Panc1 (cell line): ENCODE measurements around the gene AOC2. TPM values are rescaled to one million over a fixed set of nuclear protein-coding genes. Genes with fewer than 3 reads are reported as not detected.

Experiments used
- ATAC-seq: fragments of 200-7000 bp; cut with Tn5 transposase; 2 replicates; pipeline ENCODE4 v1.9.1; 2020; ENCODE audit warnings: mild to moderate bottlenecking, moderate library complexity
- BruUV-seq: library from RNA; stranded (reverse); fragments of 400-500 nt; replicated peaks from 2 replicates; lab custom pipeline; 2021; lab: Mats Ljungman, UMichigan
- CTCF ChIA-PET: fragments of 300-600 bp; sonication (Branson Sonifier 250); formaldehyde crosslinking; loops from one replicate; lab custom pipeline; 2022; ENCODE audit warnings: antibody characterized with exemption; lab: Charles Lee
- POLR2A ChIA-PET: fragments of 300-600 bp; sonication (Branson Sonifier 250); formaldehyde crosslinking; loops from one replicate; lab custom pipeline; 2022; ENCODE audit warnings: antibody characterized with exemption; lab: Charles Lee
- DNase-seq: peaks from one replicate; pipeline ENCODE4 v3.0.0-alpha.2; 2010; ENCODE audit warnings: low read depth, low spot score
- H3K27ac ChIP-seq: 2 replicates; pipeline ENCODE4 v1.5.1; 2011; ENCODE audit warnings: mild to moderate bottlenecking, low read length, inconsistent platforms
- H3K27me3 ChIP-seq: fragments of 200-500 bp; sonication (Bioruptor generic); 2 replicates; pipeline ENCODE4 v1.6.0; 2014; ENCODE audit warnings: low read length, inconsistent platforms; ENCODE audit not compliant: control insufficient read depth, insufficient read depth
- H3K36me3 ChIP-seq: fragments of 200-500 bp; sonication (Bioruptor generic); 2 replicates; pipeline ENCODE4 v1.5.1; 2014; ENCODE audit warnings: inconsistent platforms, mild to moderate bottlenecking, low read length, moderate library complexity; ENCODE audit not compliant: control insufficient read depth, insufficient read depth
- H3K4me1 ChIP-seq: 2 replicates; pipeline ENCODE4 v1.5.1; 2011; ENCODE audit warnings: inconsistent platforms, mild to moderate bottlenecking, low read length, moderate library complexity; ENCODE audit not compliant: control insufficient read depth, insufficient read depth
- H3K4me3 ChIP-seq, 2 experiments: 2 replicates each; pipeline ENCODE4 v1.5.1; 2011 to 2012; ENCODE audit warnings: low read depth in 2 of 2, low read length in 2 of 2, mild to moderate bottlenecking in 2 of 2, inconsistent platforms in 1 of 2, moderate library complexity in 1 of 2
- H3K9me3 ChIP-seq: fragments of 200-500 bp; sonication (Bioruptor generic); 2 replicates; pipeline ENCODE4 v1.5.1; 2014; ENCODE audit warnings: low read depth, mild to moderate bottlenecking, inconsistent platforms, low read length, moderate library complexity; ENCODE audit not compliant: control insufficient read depth, insufficient read depth
- POLR2AphosphoS5 ChIP-seq: IDR thresholded peaks from 2 replicates; pipeline ENCODE4 v1.6.1; 2012; ENCODE audit warnings: mild to moderate bottlenecking, low read depth, low read length, moderate library complexity
- SIN3A ChIP-seq: IDR thresholded peaks from 2 replicates; pipeline ENCODE4 v1.6.1; 2012; ENCODE audit warnings: low read depth, mild to moderate bottlenecking, low read length, moderate library complexity, borderline replicate concordance; ENCODE audit not compliant: insufficient read depth
- TCF7L2 ChIP-seq: IDR thresholded peaks from 2 replicates; pipeline ENCODE4 v1.6.1; 2011; ENCODE audit warnings: mild to moderate bottlenecking, low read depth, low read length, inconsistent platforms
- in situ Hi-C: cut with HindIII; loops from 2 replicates; pipeline ENCODE4 v1.10.0; 2016; ENCODE audit warnings: low sequenced_read_pairs, low pct_unique_long_range_greater_than_20kb
- intact Hi-C: fragments of 100-400 bp; cut with micrococcal nuclease; formaldehyde crosslinking; loops from one replicate; pipeline ENCODE4 v1.10.0; 2022; ENCODE audit not compliant: unreplicated experiment
- total RNA-seq: library from RNA; stranded (reverse); gene quantifications from one replicate; pipeline ENCODE4 v1.2.1, GENCODE V29; 2021; ENCODE audit not compliant: unreplicated experiment
- TF ChIP-seq, protein P1 (sequence below): fragments of 450-650 bp; IDR thresholded peaks from 2 replicates; pipeline ENCODE4 v1.5.1; 2017; ENCODE audit warnings: mild to moderate bottlenecking
- TF ChIP-seq, protein P2 (sequence below), 2 experiments: IDR thresholded peaks; 2 replicates each; pipeline ENCODE4 v1.6.1; 2011 to 2012; ENCODE audit warnings: low read depth in 2 of 2, control low read depth in 1 of 2, low read length in 1 of 2, mild to moderate bottlenecking in 1 of 2, moderate library complexity in 1 of 2; ENCODE audit not compliant: insufficient read depth in 1 of 2

Gene AOC2
- total RNA-seq, 1 experiment from 2014 or later, result 0.85 TPM

DNA sequence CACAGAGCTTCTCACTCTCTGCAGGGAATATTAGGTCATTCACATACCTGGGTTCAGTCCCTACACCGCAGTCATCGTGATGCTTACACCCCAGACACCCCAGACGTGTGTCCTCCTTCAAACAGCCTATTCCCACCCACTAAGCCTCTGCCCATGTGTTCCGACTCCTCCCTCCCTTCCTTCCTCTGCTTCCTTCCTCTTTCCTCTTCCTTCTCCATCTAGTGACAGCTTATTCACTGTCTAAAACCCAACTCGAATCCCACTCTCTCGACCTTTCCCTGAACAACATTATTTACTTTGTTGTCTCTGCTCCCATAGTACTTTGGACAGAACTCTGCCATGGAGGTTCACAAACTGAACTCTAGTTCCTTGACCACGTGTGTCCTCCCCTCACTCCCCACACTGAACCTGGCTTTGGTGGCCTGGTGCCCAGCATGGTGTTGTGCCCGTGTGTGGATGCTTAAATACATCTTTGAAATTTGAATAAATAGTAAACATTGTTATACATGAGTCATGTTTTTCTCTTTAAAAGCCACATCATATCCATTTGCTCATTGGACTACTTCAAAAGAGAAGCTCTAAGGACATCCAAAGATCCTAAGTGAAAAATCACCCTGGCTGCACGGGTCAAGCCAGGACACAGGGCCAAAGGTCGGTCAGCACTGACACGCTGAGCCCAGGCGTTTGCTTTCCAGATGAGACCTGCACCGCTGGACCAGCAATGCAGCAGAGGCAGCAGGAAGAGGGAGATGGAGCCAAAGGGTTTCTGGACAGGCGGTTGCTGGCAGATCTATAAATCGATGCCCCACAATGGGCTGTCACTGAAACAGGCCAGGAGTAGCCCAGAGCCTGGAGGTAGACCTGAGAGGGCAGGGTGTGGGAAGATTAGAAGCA lies 42.1 kb downstream of the AOC2 start:
- in situ Hi-C loops, result no loop called here
- Histone ChIP-seq H3K4me1 (no peaks in the 10 kb centered on the region), H3K27me3 (no peaks in the 10 kb centered on the region), H3K4me3 (no peak overlapping the region), H3K9me3 (no peaks in the 10 kb centered on the region), H3K27ac (no peak overlapping the region), H3K36me3 (no peaks in the 10 kb centered on the region)
- POLR2A ChIA-PET, result no interaction called here
- no peak for DNase-seq
- ATAC-seq, result no peak
- intact Hi-C loops, result no loop called here
- BruUV-seq, result no TSS peak
- CTCF ChIA-PET, result no interaction called here
- TF ChIP-seq, protein P1, sequence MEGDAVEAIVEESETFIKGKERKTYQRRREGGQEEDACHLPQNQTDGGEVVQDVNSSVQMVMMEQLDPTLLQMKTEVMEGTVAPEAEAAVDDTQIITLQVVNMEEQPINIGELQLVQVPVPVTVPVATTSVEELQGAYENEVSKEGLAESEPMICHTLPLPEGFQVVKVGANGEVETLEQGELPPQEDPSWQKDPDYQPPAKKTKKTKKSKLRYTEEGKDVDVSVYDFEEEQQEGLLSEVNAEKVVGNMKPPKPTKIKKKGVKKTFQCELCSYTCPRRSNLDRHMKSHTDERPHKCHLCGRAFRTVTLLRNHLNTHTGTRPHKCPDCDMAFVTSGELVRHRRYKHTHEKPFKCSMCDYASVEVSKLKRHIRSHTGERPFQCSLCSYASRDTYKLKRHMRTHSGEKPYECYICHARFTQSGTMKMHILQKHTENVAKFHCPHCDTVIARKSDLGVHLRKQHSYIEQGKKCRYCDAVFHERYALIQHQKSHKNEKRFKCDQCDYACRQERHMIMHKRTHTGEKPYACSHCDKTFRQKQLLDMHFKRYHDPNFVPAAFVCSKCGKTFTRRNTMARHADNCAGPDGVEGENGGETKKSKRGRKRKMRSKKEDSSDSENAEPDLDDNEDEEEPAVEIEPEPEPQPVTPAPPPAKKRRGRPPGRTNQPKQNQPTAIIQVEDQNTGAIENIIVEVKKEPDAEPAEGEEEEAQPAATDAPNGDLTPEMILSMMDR, result no peak
- TF ChIP-seq, protein P2, sequence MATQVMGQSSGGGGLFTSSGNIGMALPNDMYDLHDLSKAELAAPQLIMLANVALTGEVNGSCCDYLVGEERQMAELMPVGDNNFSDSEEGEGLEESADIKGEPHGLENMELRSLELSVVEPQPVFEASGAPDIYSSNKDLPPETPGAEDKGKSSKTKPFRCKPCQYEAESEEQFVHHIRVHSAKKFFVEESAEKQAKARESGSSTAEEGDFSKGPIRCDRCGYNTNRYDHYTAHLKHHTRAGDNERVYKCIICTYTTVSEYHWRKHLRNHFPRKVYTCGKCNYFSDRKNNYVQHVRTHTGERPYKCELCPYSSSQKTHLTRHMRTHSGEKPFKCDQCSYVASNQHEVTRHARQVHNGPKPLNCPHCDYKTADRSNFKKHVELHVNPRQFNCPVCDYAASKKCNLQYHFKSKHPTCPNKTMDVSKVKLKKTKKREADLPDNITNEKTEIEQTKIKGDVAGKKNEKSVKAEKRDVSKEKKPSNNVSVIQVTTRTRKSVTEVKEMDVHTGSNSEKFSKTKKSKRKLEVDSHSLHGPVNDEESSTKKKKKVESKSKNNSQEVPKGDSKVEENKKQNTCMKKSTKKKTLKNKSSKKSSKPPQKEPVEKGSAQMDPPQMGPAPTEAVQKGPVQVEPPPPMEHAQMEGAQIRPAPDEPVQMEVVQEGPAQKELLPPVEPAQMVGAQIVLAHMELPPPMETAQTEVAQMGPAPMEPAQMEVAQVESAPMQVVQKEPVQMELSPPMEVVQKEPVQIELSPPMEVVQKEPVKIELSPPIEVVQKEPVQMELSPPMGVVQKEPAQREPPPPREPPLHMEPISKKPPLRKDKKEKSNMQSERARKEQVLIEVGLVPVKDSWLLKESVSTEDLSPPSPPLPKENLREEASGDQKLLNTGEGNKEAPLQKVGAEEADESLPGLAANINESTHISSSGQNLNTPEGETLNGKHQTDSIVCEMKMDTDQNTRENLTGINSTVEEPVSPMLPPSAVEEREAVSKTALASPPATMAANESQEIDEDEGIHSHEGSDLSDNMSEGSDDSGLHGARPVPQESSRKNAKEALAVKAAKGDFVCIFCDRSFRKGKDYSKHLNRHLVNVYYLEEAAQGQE (IDR thresholded peaks at IDR 0.05; ENCODE audit: insufficient read depth in 1 of 2, low read depth in 2 of 2, low read length in 1 of 2), result no peak
- no peak for TF ChIP-seq SIN3A

DNA sequence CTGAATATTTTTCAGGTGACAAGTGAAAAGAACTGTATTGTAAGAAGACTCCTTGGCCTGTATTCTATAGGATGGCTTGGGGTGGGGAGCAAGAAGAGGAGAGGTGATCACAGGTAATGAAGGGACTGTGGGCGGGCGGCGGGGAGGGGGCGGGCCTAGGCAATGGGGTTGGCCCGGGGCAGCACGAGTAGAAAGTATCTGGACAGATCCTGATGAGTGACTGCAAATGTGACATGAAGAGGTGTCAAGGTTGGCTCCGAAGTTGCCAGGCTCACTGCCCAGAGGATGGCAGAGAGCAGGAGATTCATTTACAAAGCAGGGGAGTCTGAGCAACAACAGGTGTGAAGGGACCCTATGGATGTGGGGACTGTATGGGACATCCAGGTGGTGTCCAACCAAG lies 45.4 kb downstream of the AOC2 start:
- no peaks in the 10 kb centered on the region for H3K36me3 ChIP-seq
- no peaks in the 10 kb centered on the region for H3K9me3 ChIP-seq
- DNase-seq (no peak), ATAC-seq (no peak)
- intact Hi-C loops, result no loop called here
- no peaks in the 10 kb centered on the region for H3K27me3 ChIP-seq
- no TSS peak for BruUV-seq
- TF ChIP-seq SIN3A (no peak), POLR2AphosphoS5 (no peak), TCF7L2 (no peak)
- TF ChIP-seq, protein P2 (IDR thresholded peaks at IDR 0.05; ENCODE audit: insufficient read depth in 1 of 2, low read depth in 2 of 2, low read length in 1 of 2), result no peak
- TF ChIP-seq, protein P1, result no peak
- H3K4me1 ChIP-seq, result no peaks in the 10 kb centered on the region
- ChIA-PET POLR2A (interaction anchor here (0.5 kb wide), 1 partner anchor 93 kb away, joined by 7 read pairs; no protein-coding TSS in a partner anchor), CTCF (no interaction called here)
- no peak overlapping the region for H3K4me3 ChIP-seq
- no peak overlapping the region for H3K27ac ChIP-seq
- in situ Hi-C loops, result no loop called here
